ENCODE results near the gene CMIP.
A peak's percentile ranks its signal among the peaks of the same experiment; 100 is the strongest.
"Not testable (repeated sequence)": the region's sequence is repeated elsewhere in the genome, so short reads cannot be mapped to it uniquely, and the experiment has no call there.

CMIP gene

GRCh38 chr16:81730090-81731051 is 285.8 kb downstream of the CMIP start:
- peak; percentile 81 for DNase-seq

GRCh38 chr16:81731649-81732048 is 287.0 kb downstream of the CMIP start:
- DNase-seq, result no peak

- DNase-seq, result no peak
These were observed 288.1 kb downstream of the CMIP start for GRCh38 chr16:81732699-81733098.

- DNase-seq, result no peak
These were observed 288.7 kb downstream of the CMIP start for GRCh38 chr16:81733295-81733694.

- DNase-seq, result no peak
These were observed 290.2 kb downstream of the CMIP start for GRCh38 chr16:81734632-81735434.

- peak; percentile 61 for DNase-seq
These were observed 293.4 kb downstream of the CMIP start for GRCh38 chr16:81737885-81738536.

- no peak for DNase-seq
These were observed 294.3 kb downstream of the CMIP start for GRCh38 chr16:81738783-81739496.

- no peak for DNase-seq
These were observed 294.9 kb downstream of the CMIP start for GRCh38 chr16:81739503-81739902.

GRCh38 chr16:81740169-81740568 is 295.6 kb downstream of the CMIP start:
- DNase-seq, result no peak

- not testable (repeated sequence) for DNase-seq
These were observed 296.8 kb downstream of the CMIP start for GRCh38 chr16:81741430-81741770.

GRCh38 chr16:81744385-81744784 is 299.8 kb downstream of the CMIP start:
- no peak for DNase-seq

- no peak for DNase-seq
These were observed 300.3 kb downstream of the CMIP start for GRCh38 chr16:81744911-81745310.

- peak; percentile 60 for DNase-seq
These were observed 301.3 kb downstream of the CMIP start for GRCh38 chr16:81745704-81746558.

- no peak for DNase-seq
These were observed 302.0 kb downstream of the CMIP start for GRCh38 chr16:81746566-81746965.

GRCh38 chr16:81748476-81749198 is 304.0 kb downstream of the CMIP start:
- no peak for DNase-seq

GRCh38 chr16:81752225-81752875 is 307.7 kb downstream of the CMIP start:
- no peak for DNase-seq

GRCh38 chr16:81752876-81753227 is 308.2 kb downstream of the CMIP start:
- no peak for DNase-seq

- DNase-seq, result no peak
These were observed 310.2 kb downstream of the CMIP start for GRCh38 chr16:81754858-81755257.

GRCh38 chr16:81755915-81756614 is 311.5 kb downstream of the CMIP start:
- DNase-seq, result no peak

All from fibroblast of skin of abdomen (primary cell).